Karpas-422 (cell line): ENCODE results near the gene DDHD1. TPM values are rescaled to one million over a fixed set of nuclear protein-coding genes. Genes with fewer than 3 reads are reported as not detected.

Experiments
- DNase-seq: peaks from one replicate; pipeline ENCODE4 v3.0.0-alpha.2; 2015
- H2AFZ ChIP-seq: fragments of 200-600 bp; sonication (generic); 2 replicates; pipeline ENCODE4 v1.6.1; 2014; ENCODE audit warnings: antibody characterized with exemption, low read length, mixed read lengths
- H3K27ac ChIP-seq: fragments of 200-600 bp; sonication (generic); 2 replicates; pipeline ENCODE4 v1.5.1; 2014; ENCODE audit warnings: mild to moderate bottlenecking, low read length, moderate library complexity
- H3K27me3 ChIP-seq: fragments of 200-600 bp; sonication (generic); 2 replicates; pipeline ENCODE4 v1.6.1; 2014; ENCODE audit warnings: low read length, mixed read lengths
- H3K36me3 ChIP-seq: fragments of 200-600 bp; sonication (generic); 2 replicates; pipeline ENCODE4 v1.6.1; 2014; ENCODE audit warnings: low read length, mixed read lengths; ENCODE audit not compliant: insufficient read depth
- H3K4me1 ChIP-seq: fragments of 200-600 bp; sonication (generic); 2 replicates; pipeline ENCODE4 v1.6.1; 2014; ENCODE audit warnings: mild to moderate bottlenecking, low read length, mixed read lengths
- H3K4me2 ChIP-seq: fragments of 200-600 bp; sonication (generic); 2 replicates; pipeline ENCODE4 v1.6.1; 2014; ENCODE audit warnings: low read length, low read depth, mild to moderate bottlenecking; ENCODE audit not compliant: poor library complexity, severe bottlenecking
- H3K4me3 ChIP-seq: fragments of 200-600 bp; sonication (generic); 2 replicates; pipeline ENCODE4 v1.5.1; 2014; ENCODE audit warnings: mild to moderate bottlenecking, antibody characterized with exemption, low read length, mixed read lengths
- H3K79me2 ChIP-seq: fragments of 200-600 bp; sonication (generic); 2 replicates; pipeline ENCODE4 v1.6.1; 2014; ENCODE audit warnings: mild to moderate bottlenecking, low read length, mixed read lengths
- H3K9ac ChIP-seq: fragments of 200-600 bp; sonication (generic); 2 replicates; pipeline ENCODE4 v1.6.0; 2014; ENCODE audit warnings: low read length
- H3K9me2 ChIP-seq: fragments of 200-600 bp; sonication (generic), shearing (Covaris generic); replicated peaks from 2 replicates; pipeline ENCODE4 v1.6.0; 2014; ENCODE audit warnings: mild to moderate bottlenecking, low read length, moderate library complexity; ENCODE audit not compliant: insufficient read depth
- H3K9me3 ChIP-seq: fragments of 300-700, 200-600 bp; sonication (generic); 2 replicates; pipeline ENCODE4 v1.6.1; 2014; ENCODE audit warnings: low read length, mixed read lengths
- H4K20me1 ChIP-seq: fragments of 200-600 bp; sonication (generic); 2 replicates; pipeline ENCODE4 v1.6.1; 2014; ENCODE audit warnings: mild to moderate bottlenecking, antibody characterized with exemption, low read length, low read depth; ENCODE audit not compliant: insufficient read depth
- total RNA-seq: library from RNA; depleted of rRNA; stranded (reverse); fragments of >200 nt; shearing (Covaris generic); gene quantifications from 2 replicates; pipeline ENCODE4 v1.2.3, GENCODE V29; 2014; ENCODE audit warnings: low replicate concordance

DDHD1 gene
- total RNA-seq, 1 experiment from 2014 or later = 127 TPM

- Histone ChIP-seq H2AFZ (no peak overlapping the region), H3K79me2 (no peaks in the 10 kb centered on the region)
Observed at GRCh38 chr14:53017837-53018236, 135.3 kb downstream of the DDHD1 start.

GRCh38 chr14:53016919-53017318 is 136.2 kb downstream of the DDHD1 start:
- no peak overlapping the region for H3K27ac ChIP-seq
- no peak for DNase-seq

More at GRCh38 chr14:53017837-53018236, 135.3 kb downstream of the DDHD1 start:
- DNase-seq = no peak
- Histone ChIP-seq H3K9me2 (no peaks in the 10 kb centered on the region), H3K27me3 (no peaks in the 10 kb centered on the region), H3K36me3 (peaks cover 8% of the 10 kb centered on the region; the same call in 1 of the 2 replicates), H3K27ac (no peak overlapping the region), H3K4me3 (no peak overlapping the region), H3K9ac (no peak overlapping the region), H3K4me2 (no peak overlapping the region), H3K4me1 (peaks cover 10% of the 10 kb centered on the region), H4K20me1 (no peaks in the 10 kb centered on the region), H3K9me3 (no peaks in the 10 kb centered on the region)

GRCh38 chr14:53016491-53016890 is 136.6 kb downstream of the DDHD1 start:
- H3K9ac ChIP-seq = no peak overlapping the region
- H3K36me3 ChIP-seq = peaks cover 8% of the 10 kb centered on the region; the same call in 1 of the 2 replicates
- H3K9me3 ChIP-seq = no peaks in the 10 kb centered on the region
- DNase-seq = no peak
- peaks cover 10% of the 10 kb centered on the region for H3K4me1 ChIP-seq
- no peaks in the 10 kb centered on the region for H3K79me2 ChIP-seq
- no peaks in the 10 kb centered on the region for H4K20me1 ChIP-seq
- no peaks in the 10 kb centered on the region for H3K9me2 ChIP-seq
- H3K4me3 ChIP-seq = no peak overlapping the region
- H3K27ac ChIP-seq = no peak overlapping the region
- H3K27me3 ChIP-seq = no peaks in the 10 kb centered on the region
- no peak overlapping the region for H3K4me2 ChIP-seq
- no peak overlapping the region for H2AFZ ChIP-seq

More at GRCh38 chr14:53016919-53017318, 136.2 kb downstream of the DDHD1 start:
- Histone ChIP-seq H3K36me3 (peaks cover 8% of the 10 kb centered on the region; the same call in 1 of the 2 replicates), H3K9ac (no peak overlapping the region), H3K79me2 (no peaks in the 10 kb centered on the region), H2AFZ (no peak overlapping the region), H3K27me3 (no peaks in the 10 kb centered on the region), H3K4me2 (no peak overlapping the region), H4K20me1 (no peaks in the 10 kb centered on the region), H3K9me2 (no peaks in the 10 kb centered on the region), H3K4me3 (no peak overlapping the region), H3K9me3 (no peaks in the 10 kb centered on the region), H3K4me1 (peaks cover 10% of the 10 kb centered on the region)

- no peak overlapping the region for H3K9ac ChIP-seq
- no peak overlapping the region for H3K4me3 ChIP-seq
- no peak overlapping the region for H3K27ac ChIP-seq
- H3K9me2 ChIP-seq = no peaks in the 10 kb centered on the region
- peaks cover 6% of the 10 kb centered on the region; the same call in 1 of the 2 replicates for H3K4me1 ChIP-seq
- H2AFZ ChIP-seq = no peak overlapping the region
- no peaks in the 10 kb centered on the region for H3K9me3 ChIP-seq
- no peak overlapping the region for H3K4me2 ChIP-seq
- H3K27me3 ChIP-seq = no peaks in the 10 kb centered on the region
- no peak for DNase-seq
- H3K36me3 ChIP-seq = no peaks in the 10 kb centered on the region
- H4K20me1 ChIP-seq = no peaks in the 10 kb centered on the region
- H3K79me2 ChIP-seq = no peaks in the 10 kb centered on the region
Observed at GRCh38 chr14:53011053-53011462, 142.1 kb downstream of the DDHD1 start.

- H3K4me3 ChIP-seq = no peak overlapping the region
- no peaks in the 10 kb centered on the region for H4K20me1 ChIP-seq
- no peaks in the 10 kb centered on the region for H3K36me3 ChIP-seq
- no peaks in the 10 kb centered on the region for H3K9me2 ChIP-seq
- DNase-seq = no peak
- H3K9me3 ChIP-seq = no peaks in the 10 kb centered on the region
- H3K79me2 ChIP-seq = no peaks in the 10 kb centered on the region
- peaks cover 6% of the 10 kb centered on the region; the same call in 1 of the 2 replicates for H3K4me1 ChIP-seq
- H3K27me3 ChIP-seq = no peaks in the 10 kb centered on the region
- H3K27ac ChIP-seq = no peak overlapping the region
- no peak overlapping the region for H3K9ac ChIP-seq
- no peak overlapping the region for H2AFZ ChIP-seq
- H3K4me2 ChIP-seq = no peak overlapping the region
Observed at GRCh38 chr14:53010193-53011040, 142.7 kb downstream of the DDHD1 start.

DNA sequence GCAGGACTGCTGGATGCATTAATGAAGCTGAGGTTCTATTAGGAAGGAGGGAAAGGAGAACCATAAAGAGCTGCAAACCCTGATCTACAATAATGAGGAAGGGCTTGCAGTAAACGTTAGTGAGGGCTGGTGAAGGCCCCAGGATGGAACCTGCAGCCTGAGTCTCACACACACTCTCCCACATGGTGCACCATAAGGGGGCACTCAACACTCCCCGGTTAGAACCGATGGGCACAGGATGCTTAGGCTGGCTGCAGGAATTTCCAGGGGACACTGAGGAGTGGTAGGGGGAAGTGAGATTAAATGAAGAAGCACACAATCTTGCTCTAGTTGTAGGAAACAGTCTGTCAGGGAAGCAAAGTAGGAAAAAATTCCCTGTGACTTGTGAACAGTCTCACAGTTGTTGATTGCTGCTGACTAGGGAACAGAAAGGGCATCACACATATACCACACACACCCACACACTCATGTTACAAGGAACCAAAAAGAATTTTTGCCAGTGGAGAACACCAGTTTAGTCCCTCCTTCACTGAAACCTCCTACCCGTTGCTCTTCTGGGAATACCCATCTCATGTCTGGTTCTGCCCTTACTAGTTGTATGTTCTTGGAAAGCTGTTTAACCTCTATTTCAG is 146.1 kb downstream of the DDHD1 start:
- H3K4me2 ChIP-seq = no peak overlapping the region
- DNase-seq = no peak
- no peaks in the 10 kb centered on the region for H3K79me2 ChIP-seq
- no peak overlapping the region for H3K4me3 ChIP-seq
- H3K9me3 ChIP-seq = no peaks in the 10 kb centered on the region
- no peak overlapping the region for H3K9ac ChIP-seq
- H3K27ac ChIP-seq = no peak overlapping the region
- H3K4me1 ChIP-seq = peaks cover 6% of the 10 kb centered on the region; the same call in 1 of the 2 replicates
- H3K9me2 ChIP-seq = no peaks in the 10 kb centered on the region
- no peaks in the 10 kb centered on the region for H3K36me3 ChIP-seq
- H4K20me1 ChIP-seq = no peaks in the 10 kb centered on the region
- no peak overlapping the region for H2AFZ ChIP-seq
- no peaks in the 10 kb centered on the region for H3K27me3 ChIP-seq

DNA sequence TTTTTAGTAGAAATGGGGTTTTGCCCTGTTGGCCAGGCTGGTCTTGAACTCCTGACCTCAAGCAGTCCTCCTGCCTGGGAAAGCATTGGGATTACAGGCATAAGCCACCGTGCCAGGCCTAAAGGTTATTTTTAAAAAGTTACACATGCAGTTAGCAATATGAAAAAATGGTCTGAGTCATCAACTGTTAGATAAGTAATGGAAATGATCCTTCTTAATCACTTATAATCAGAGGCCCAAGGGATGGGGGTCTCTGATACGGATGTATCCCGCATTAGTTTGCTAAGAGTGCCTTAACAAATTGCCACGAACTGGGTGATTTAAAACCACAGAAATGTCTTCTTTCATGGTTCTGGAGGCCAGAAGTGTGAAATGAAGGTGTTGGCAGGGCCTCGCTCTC is 148.1 kb downstream of the DDHD1 start:
- no peaks in the 10 kb centered on the region for H3K79me2 ChIP-seq
- no peak overlapping the region for H3K9ac ChIP-seq
- H4K20me1 ChIP-seq = no peaks in the 10 kb centered on the region
- no peaks in the 10 kb centered on the region for H3K4me1 ChIP-seq
- H3K4me3 ChIP-seq = no peak overlapping the region
- H3K27ac ChIP-seq = no peak overlapping the region
- no peak overlapping the region for H2AFZ ChIP-seq
- no peaks in the 10 kb centered on the region for H3K36me3 ChIP-seq
- no peaks in the 10 kb centered on the region for H3K9me2 ChIP-seq
- H3K27me3 ChIP-seq = no peaks in the 10 kb centered on the region
- DNase-seq = no peak
- no peak overlapping the region for H3K4me2 ChIP-seq
- H3K9me3 ChIP-seq = no peaks in the 10 kb centered on the region

DNA sequence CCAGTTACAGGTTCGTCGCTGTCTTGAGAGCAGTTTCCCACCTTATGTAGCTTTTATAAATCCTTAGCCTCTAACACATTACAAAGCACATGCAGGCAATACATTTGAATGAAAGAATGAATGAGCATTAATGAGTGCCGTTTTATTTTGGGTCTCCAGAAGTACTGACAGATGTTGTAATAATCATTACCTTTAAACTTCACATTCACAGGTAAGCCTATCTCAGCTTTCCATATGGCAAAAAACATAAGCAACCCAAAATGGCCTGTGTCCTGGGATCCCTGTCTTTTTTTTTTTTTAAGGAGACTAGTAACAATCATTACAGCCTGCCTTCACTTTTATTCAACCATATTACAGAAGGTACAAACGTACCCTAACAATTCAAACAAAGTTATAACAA is 149.3 kb downstream of the DDHD1 start:
- H3K9ac ChIP-seq = no peak overlapping the region
- no peaks in the 10 kb centered on the region for H3K27me3 ChIP-seq
- no peaks in the 10 kb centered on the region for H3K79me2 ChIP-seq
- no peak overlapping the region for H3K4me2 ChIP-seq
- no peak overlapping the region for H3K4me3 ChIP-seq
- no peaks in the 10 kb centered on the region for H3K4me1 ChIP-seq
- no peak overlapping the region for H2AFZ ChIP-seq
- no peaks in the 10 kb centered on the region for H4K20me1 ChIP-seq
- H3K9me2 ChIP-seq = no peaks in the 10 kb centered on the region
- H3K9me3 ChIP-seq = no peaks in the 10 kb centered on the region
- no peak for DNase-seq
- H3K27ac ChIP-seq = no peak overlapping the region
- no peaks in the 10 kb centered on the region for H3K36me3 ChIP-seq
